LNCaP clone FGC (cell line): ENCODE results near the gene DHRS2.
"Not testable (repeated sequence)": the region's sequence is repeated elsewhere in the genome, so short reads cannot be mapped to it uniquely, and the experiment has no call there.

Source experiments
- DNase-seq: peaks from one replicate; pipeline ENCODE4 v3.0.0-alpha.2; 2011; ENCODE audit warnings: low read depth
- H3K4me3 ChIP-seq: 2 replicates; pipeline ENCODE4 v1.5.1; 2011; ENCODE audit warnings: mild to moderate bottlenecking, low read depth, low read length, control low read depth
- TF ChIP-seq, protein P1 (sequence below): IDR thresholded peaks from 2 replicates; pipeline ENCODE4 v1.5.1; 2012; ENCODE audit warnings: mild to moderate bottlenecking; ENCODE audit not compliant: control insufficient read depth, insufficient read depth; ENCODE audit errors: extremely low read depth

Gene DHRS2

DNA sequence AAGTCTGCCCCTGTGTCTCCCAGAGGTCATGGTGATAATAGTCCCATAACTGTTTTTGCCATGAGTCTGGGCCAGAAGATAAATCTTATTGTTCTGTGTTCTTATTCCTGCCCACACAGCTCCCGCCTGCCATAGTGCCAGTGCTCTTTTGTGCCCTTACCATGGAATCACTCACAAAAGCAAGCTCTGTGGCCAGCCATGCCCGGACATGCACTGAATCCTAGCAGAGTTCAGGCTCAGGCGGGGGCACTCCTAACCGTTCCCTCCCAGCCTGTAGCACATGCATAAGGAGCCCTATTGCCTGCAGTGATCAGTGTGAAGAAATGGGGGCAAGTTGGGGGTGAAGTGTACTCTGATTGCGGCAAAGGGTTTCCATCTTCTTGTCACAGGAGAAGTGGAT is 33.3 kb downstream of the DHRS2 start:
- TF ChIP-seq, protein P1, sequence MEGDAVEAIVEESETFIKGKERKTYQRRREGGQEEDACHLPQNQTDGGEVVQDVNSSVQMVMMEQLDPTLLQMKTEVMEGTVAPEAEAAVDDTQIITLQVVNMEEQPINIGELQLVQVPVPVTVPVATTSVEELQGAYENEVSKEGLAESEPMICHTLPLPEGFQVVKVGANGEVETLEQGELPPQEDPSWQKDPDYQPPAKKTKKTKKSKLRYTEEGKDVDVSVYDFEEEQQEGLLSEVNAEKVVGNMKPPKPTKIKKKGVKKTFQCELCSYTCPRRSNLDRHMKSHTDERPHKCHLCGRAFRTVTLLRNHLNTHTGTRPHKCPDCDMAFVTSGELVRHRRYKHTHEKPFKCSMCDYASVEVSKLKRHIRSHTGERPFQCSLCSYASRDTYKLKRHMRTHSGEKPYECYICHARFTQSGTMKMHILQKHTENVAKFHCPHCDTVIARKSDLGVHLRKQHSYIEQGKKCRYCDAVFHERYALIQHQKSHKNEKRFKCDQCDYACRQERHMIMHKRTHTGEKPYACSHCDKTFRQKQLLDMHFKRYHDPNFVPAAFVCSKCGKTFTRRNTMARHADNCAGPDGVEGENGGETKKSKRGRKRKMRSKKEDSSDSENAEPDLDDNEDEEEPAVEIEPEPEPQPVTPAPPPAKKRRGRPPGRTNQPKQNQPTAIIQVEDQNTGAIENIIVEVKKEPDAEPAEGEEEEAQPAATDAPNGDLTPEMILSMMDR, result no peak
- no peak overlapping the region for H3K4me3 ChIP-seq
- DNase-seq, result no peak

DNA sequence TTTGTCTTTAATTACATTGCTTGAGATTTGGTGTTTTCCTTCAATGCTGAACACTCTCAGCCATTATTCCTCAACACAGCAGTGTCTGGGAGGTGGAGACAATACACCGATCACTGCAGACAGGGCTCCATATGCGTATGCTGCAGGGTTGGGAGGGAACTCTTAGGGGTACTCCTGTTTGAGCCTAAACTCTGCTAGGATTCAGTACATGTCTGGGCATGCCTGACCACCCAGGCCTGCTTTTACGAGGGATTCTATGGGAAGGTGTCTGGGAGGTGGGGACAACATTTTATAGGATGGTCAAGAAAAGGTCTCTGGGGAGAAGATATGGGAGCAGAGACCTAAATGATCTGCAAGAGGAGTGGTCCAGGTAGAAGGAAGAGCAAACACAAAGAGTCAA is 34.3 kb downstream of the DHRS2 start:
- no peak overlapping the region for H3K4me3 ChIP-seq
- TF ChIP-seq, protein P1, result no peak
- DNase-seq, result no peak

DNA sequence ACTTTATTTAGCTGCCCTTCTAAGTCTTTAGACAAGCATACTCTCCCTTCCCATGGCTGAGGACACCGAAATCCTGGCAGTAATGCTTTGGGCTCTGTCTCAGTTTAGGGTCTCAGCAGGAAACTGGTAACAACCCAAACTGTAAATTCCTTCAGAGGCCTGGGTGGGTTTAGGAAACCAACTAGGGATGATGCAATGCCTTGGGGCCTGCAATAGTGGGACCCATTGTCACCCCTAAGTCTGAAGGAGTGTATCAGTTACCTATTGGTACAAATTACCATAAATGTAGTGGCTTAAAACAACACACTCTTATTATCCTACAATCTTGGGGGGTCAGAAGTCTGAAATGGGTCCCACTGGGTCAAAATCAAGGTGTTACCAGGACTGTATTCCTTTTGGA is 36.0 kb downstream of the DHRS2 start:
- no peak for DNase-seq
- TF ChIP-seq, protein P1, result no peak
- no peak overlapping the region for H3K4me3 ChIP-seq

DNA sequence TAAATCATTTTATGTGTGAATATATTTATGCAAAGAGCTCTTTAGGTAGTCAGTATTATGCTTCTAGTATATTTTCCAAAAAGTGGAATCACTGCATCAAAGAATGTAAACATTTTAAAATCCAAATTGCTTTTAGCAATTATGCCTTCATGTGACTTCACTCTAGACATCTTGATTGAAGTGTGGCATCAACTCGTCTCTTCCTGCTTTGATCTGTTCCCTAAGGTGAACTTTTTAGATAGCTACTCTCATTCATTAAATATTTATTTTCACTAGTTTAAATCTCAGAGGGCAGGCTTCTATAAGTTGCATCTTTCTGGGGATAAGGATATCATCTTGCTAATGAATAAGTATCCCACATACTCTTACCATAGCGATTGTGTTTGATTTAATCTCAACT is 39.2 kb downstream of the DHRS2 start:
- TF ChIP-seq, protein P1, result no peak
- no peak overlapping the region for H3K4me3 ChIP-seq
- no peak for DNase-seq

DNA sequence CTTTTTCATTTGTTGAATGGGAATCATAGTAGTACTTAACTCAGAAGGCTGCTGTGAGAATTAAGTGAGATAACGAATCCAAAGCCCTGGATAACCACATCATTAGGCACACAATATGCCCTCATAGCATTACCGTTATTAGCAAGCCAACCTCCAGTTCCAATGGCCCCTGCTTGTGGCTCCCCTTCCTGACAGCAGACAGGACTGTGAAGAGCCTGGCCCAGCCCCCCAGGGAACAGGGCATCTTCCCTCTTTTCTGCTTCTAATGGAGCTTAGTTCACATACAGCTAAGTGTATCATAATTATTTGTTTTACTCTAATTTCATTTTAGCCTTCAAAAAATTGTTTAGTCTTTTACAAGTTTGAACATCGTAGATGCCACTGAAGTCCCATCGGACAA is 39.7 kb downstream of the DHRS2 start:
- no peak overlapping the region for H3K4me3 ChIP-seq
- TF ChIP-seq, protein P1, result no peak
- no peak for DNase-seq

DNA sequence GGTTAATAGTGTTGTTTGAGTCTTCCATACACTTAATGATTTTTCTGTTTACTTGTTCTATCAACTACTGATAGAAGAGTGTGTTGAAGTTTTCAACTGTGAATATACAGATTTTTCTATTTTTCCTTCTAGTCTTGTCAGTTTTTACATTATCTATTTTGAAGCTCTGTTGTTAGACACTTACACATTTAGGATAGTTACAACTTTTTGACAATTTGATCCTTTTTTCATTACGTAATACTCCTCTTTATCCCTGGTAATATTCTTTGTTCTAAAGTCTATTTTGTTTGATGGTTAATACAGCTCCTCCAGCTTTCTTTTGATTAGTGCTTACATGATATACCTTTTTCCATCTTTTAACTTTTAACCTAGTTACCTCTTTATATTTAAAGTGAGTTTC is 45.2 kb downstream of the DHRS2 start:
- TF ChIP-seq, protein P1, result no peak
- DNase-seq, result no peak
- H3K4me3 ChIP-seq, result no peak overlapping the region

DNA sequence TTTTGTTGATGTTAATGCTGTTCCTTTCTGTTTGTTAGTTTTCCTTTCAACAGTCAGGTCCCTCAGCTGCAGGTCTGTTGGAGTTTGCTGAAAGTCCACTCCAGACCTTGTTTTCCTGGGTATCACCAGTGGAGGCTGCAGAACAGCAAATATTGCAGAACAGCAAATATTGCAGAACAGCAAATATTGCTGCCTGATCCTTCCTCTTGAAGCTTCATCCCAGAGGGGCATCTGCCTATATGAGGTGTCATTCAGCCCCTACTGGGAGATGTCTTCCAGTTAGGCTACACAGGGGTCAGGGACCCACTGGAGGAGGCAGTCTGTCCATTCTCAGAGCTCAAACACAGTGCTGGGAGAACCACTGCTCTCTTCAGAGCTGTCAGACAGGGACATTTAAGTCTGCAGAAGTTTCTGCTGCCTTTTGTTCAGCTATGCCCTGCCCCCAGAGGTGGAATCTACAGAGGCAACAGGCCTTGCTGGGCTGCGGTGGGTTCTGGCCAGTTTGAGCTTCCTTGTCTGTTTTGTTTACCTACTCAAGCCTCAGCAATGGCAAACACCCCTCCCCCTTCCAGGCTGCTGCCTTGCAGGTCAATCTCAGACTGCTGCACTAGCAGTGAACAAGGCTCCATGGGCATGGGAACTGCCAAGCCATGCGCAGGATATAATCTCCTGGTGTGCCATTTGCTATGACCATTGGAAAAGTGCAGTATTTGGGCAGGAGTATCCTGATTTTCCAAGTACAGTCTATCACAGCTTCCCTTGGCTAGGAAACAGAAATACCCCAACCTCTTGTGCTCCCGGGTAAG is 53.7 kb downstream of the DHRS2 start:
- H3K4me3 ChIP-seq, result not testable (repeated sequence)
- peak; percentile 90 for DNase-seq
